Measurements from ENCODE around the gene HBE1.
"Not testable (repeated sequence)": the region's sequence is repeated elsewhere in the genome, so short reads cannot be mapped to it uniquely, and the experiment has no call there.

The HBE1 gene

DNA sequence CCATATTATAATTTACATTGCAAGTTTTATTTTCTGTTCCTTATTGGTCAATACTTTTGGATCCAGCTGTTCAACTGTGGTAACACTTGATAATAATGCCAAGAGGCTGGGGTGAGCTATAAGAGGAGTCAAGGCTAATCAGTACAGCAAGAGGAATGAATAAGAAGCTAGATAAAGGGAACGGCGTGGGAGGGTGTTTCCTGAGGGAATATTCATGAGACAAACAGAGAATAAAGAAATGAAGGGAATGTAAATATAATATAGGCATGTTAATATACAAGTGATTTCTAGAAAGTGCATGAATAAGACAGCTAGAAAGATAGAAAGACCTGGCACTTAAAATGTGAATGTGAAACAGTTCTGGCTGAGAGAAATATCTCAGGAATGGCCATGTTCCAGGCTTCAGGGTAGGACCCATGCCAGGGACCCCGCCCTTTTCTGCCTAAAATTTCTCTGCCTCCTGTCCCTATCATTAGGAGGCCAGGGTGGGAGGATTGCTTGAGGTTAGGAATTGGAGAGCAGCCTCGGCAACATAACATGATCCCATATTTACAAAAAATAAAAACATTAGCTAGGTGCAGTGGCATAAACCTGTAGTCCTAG, 28.1 kb upstream of the HBE1 start:
- 100% methylated on average over 2 of the region's 4 CpGs for WGBS (ENCODE audit: insufficient coverage, insufficient read length)
- no peaks in the 10 kb centered on the region for H3K4me1 ChIP-seq (ENCODE audit: control insufficient read depth, insufficient read depth, low read length)
- no peaks in the 10 kb centered on the region for H3K36me3 ChIP-seq (ENCODE audit: control insufficient read depth, insufficient read depth, low read length)
- no peak for DNase-seq (ENCODE audit: low read depth, low spot score)
- H3K27ac ChIP-seq (ENCODE audit: low read length): no peak overlapping the region
- H3K27me3 ChIP-seq (ENCODE audit: control insufficient read depth, insufficient read depth, low read length): no peaks in the 10 kb centered on the region
- no peaks in the 10 kb centered on the region for H3K9me3 ChIP-seq (ENCODE audit: control insufficient read depth, insufficient read depth, low read length)
- H3K4me3 ChIP-seq (ENCODE audit: low read length): no peak overlapping the region

DNA sequence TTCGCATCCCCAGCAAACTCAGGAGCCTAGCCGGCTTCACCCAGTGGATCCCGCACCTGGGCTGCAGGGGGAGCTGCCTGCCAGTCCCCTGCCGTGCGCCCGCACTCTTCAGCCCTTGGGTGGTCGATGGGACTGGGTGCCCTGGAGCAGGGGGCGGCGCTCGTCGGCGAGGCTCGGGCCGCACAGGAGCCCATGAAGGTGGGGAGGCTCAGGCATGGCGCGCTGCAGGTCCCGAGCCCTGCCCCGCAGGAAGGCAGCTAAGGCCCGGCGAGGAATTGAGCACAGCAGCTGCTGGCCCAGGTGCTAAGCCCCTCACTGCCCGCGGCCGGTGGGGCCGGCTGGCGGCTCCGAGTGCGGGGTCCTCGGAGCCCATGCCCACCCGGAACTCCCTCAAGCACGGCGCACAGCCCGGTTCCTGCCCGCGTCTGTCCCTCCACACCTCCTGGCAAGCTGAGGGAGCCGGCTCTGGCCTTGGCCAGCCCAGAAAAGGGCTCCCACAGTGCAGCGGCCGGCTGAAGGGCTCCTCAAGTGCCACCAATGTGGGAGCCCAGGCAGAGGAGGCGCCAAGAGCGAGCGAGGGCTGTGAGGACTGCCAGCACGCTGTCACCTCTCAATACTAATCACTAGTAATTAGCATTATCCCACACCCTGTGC, 24.7 kb upstream of the HBE1 start:
- H3K27ac ChIP-seq (ENCODE audit: low read length); H3K27me3 ChIP-seq (ENCODE audit: control insufficient read depth, insufficient read depth, low read length); H3K36me3 ChIP-seq (ENCODE audit: control insufficient read depth, insufficient read depth, low read length); H3K9me3 ChIP-seq (ENCODE audit: control insufficient read depth, insufficient read depth, low read length); H3K4me1 ChIP-seq (ENCODE audit: control insufficient read depth, insufficient read depth, low read length); H3K4me3 ChIP-seq (ENCODE audit: low read length); DNase-seq (ENCODE audit: low read depth, low spot score): not testable (repeated sequence)
- WGBS (ENCODE audit: insufficient coverage, insufficient read length): no CpG with 5 or more reads among the region's 41 CpGs

- no peak overlapping the region for H3K4me3 ChIP-seq (ENCODE audit: low read length)
- WGBS (ENCODE audit: insufficient coverage, insufficient read length): no CpG with 5 or more reads among the region's 8 CpGs
- H3K27ac ChIP-seq (ENCODE audit: low read length): no peak overlapping the region
- no peaks in the 10 kb centered on the region for H3K4me1 ChIP-seq (ENCODE audit: control insufficient read depth, insufficient read depth, low read length)
- H3K27me3 ChIP-seq (ENCODE audit: control insufficient read depth, insufficient read depth, low read length): no peaks in the 10 kb centered on the region
- no peak for DNase-seq (ENCODE audit: low read depth, low spot score)
- H3K36me3 ChIP-seq (ENCODE audit: control insufficient read depth, insufficient read depth, low read length): no peaks in the 10 kb centered on the region
- H3K9me3 ChIP-seq (ENCODE audit: control insufficient read depth, insufficient read depth, low read length): no peaks in the 10 kb centered on the region
Observed at GRCh38 chr11:5293028-5293427, 23.3 kb upstream of the HBE1 start.

- peak; percentile 18 for DNase-seq (ENCODE audit: low read depth, low spot score)
- Histone ChIP-seq H3K27ac (ENCODE audit: low read length) (no peak overlapping the region), H3K4me3 (ENCODE audit: low read length) (no peak overlapping the region), H3K27me3 (ENCODE audit: control insufficient read depth, insufficient read depth, low read length) (no peaks in the 10 kb centered on the region), H3K4me1 (ENCODE audit: control insufficient read depth, insufficient read depth, low read length) (no peaks in the 10 kb centered on the region), H3K36me3 (ENCODE audit: control insufficient read depth, insufficient read depth, low read length) (no peaks in the 10 kb centered on the region), H3K9me3 (ENCODE audit: control insufficient read depth, insufficient read depth, low read length) (no peaks in the 10 kb centered on the region)
- no CpG with 5 or more reads among the region's 1 CpG for WGBS (ENCODE audit: insufficient coverage, insufficient read length)
Observed at GRCh38 chr11:5291207-5291838, 21.6 kb upstream of the HBE1 start.

GRCh38 chr11:5290106-5290505, 20.4 kb upstream of the HBE1 start:
- no CpG with 5 or more reads among the region's 1 CpG for WGBS (ENCODE audit: insufficient coverage, insufficient read length)
- Histone ChIP-seq H3K9me3 (ENCODE audit: control insufficient read depth, insufficient read depth, low read length) (no peaks in the 10 kb centered on the region), H3K27me3 (ENCODE audit: control insufficient read depth, insufficient read depth, low read length) (no peaks in the 10 kb centered on the region), H3K4me1 (ENCODE audit: control insufficient read depth, insufficient read depth, low read length) (no peaks in the 10 kb centered on the region), H3K4me3 (ENCODE audit: low read length) (no peak overlapping the region), H3K27ac (ENCODE audit: low read length) (no peak overlapping the region), H3K36me3 (ENCODE audit: control insufficient read depth, insufficient read depth, low read length) (no peaks in the 10 kb centered on the region)
- DNase-seq (ENCODE audit: low read depth, low spot score): no peak

GRCh38 chr11:5289696-5290095, 20.0 kb upstream of the HBE1 start:
- Histone ChIP-seq H3K27ac (ENCODE audit: low read length) (no peak overlapping the region), H3K36me3 (ENCODE audit: control insufficient read depth, insufficient read depth, low read length) (no peaks in the 10 kb centered on the region), H3K27me3 (ENCODE audit: control insufficient read depth, insufficient read depth, low read length) (no peaks in the 10 kb centered on the region), H3K9me3 (ENCODE audit: control insufficient read depth, insufficient read depth, low read length) (no peaks in the 10 kb centered on the region), H3K4me3 (ENCODE audit: low read length) (no peak overlapping the region), H3K4me1 (ENCODE audit: control insufficient read depth, insufficient read depth, low read length) (no peaks in the 10 kb centered on the region)
- DNase-seq (ENCODE audit: low read depth, low spot score): no peak

DNA sequence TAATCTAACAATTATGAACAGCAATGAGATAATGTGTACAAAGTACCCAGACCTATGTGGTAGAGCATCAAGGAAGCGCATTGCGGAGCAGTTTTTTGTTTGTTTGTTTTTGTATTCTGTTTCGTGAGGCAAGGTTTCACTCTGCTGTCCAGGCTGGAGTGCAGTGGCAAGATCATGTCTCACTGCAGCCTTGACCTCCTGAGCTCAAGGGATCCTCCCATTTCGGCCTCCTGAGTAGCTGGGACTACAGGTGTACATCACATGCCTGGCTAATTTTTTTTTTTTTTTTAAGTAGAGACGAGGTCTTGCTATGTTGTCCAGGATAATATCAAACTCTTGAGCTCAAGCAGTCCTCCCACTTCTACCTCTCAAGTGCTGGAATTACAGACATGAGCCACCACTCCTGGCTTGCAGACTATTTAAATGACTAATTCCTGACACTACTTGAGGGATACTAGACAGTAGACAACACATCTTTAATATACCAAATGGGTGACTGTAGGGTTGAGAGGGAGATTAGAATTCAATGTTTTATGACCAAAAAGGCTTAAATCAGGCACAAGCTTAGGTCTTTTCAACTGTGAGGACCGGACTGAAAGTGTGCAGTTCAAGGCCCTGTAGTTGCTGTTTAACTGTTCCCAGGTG, 19.3 kb upstream of the HBE1 start:
- Histone ChIP-seq H3K4me1 (ENCODE audit: control insufficient read depth, insufficient read depth, low read length) (no peaks in the 10 kb centered on the region), H3K27me3 (ENCODE audit: control insufficient read depth, insufficient read depth, low read length) (no peaks in the 10 kb centered on the region), H3K27ac (ENCODE audit: low read length) (no peak overlapping the region), H3K4me3 (ENCODE audit: low read length) (no peak overlapping the region), H3K36me3 (ENCODE audit: control insufficient read depth, insufficient read depth, low read length) (no peaks in the 10 kb centered on the region), H3K9me3 (ENCODE audit: control insufficient read depth, insufficient read depth, low read length) (no peaks in the 10 kb centered on the region)
- DNase-seq (ENCODE audit: low read depth, low spot score): no peak
- no CpG with 5 or more reads among the region's 6 CpGs for WGBS (ENCODE audit: insufficient coverage, insufficient read length)

GRCh38 chr11:5288108-5288905, 18.6 kb upstream of the HBE1 start:
- no peaks in the 10 kb centered on the region for H3K36me3 ChIP-seq (ENCODE audit: control insufficient read depth, insufficient read depth, low read length)
- H3K4me3 ChIP-seq (ENCODE audit: low read length): no peak overlapping the region
- no peaks in the 10 kb centered on the region for H3K27me3 ChIP-seq (ENCODE audit: control insufficient read depth, insufficient read depth, low read length)
- no CpG with 5 or more reads among the region's 7 CpGs for WGBS (ENCODE audit: insufficient coverage, insufficient read length)
- H3K4me1 ChIP-seq (ENCODE audit: control insufficient read depth, insufficient read depth, low read length): no peaks in the 10 kb centered on the region
- no peak overlapping the region for H3K27ac ChIP-seq (ENCODE audit: low read length)
- no peak for DNase-seq (ENCODE audit: low read depth, low spot score)
- H3K9me3 ChIP-seq (ENCODE audit: control insufficient read depth, insufficient read depth, low read length): no peaks in the 10 kb centered on the region

GRCh38 chr11:5286901-5287300, 17.2 kb upstream of the HBE1 start:
- no peaks in the 10 kb centered on the region for H3K36me3 ChIP-seq (ENCODE audit: control insufficient read depth, insufficient read depth, low read length)
- no CpG with 5 or more reads among the region's 3 CpGs for WGBS (ENCODE audit: insufficient coverage, insufficient read length)
- H3K4me3 ChIP-seq (ENCODE audit: low read length): no peak overlapping the region
- no peaks in the 10 kb centered on the region for H3K27me3 ChIP-seq (ENCODE audit: control insufficient read depth, insufficient read depth, low read length)
- H3K9me3 ChIP-seq (ENCODE audit: control insufficient read depth, insufficient read depth, low read length): no peaks in the 10 kb centered on the region
- DNase-seq (ENCODE audit: low read depth, low spot score): no peak
- no peaks in the 10 kb centered on the region for H3K4me1 ChIP-seq (ENCODE audit: control insufficient read depth, insufficient read depth, low read length)
- no peak overlapping the region for H3K27ac ChIP-seq (ENCODE audit: low read length)

- no peaks in the 10 kb centered on the region for H3K9me3 ChIP-seq (ENCODE audit: control insufficient read depth, insufficient read depth, low read length)
- no peak overlapping the region for H3K4me3 ChIP-seq (ENCODE audit: low read length)
- no peaks in the 10 kb centered on the region for H3K4me1 ChIP-seq (ENCODE audit: control insufficient read depth, insufficient read depth, low read length)
- no peak overlapping the region for H3K27ac ChIP-seq (ENCODE audit: low read length)
- WGBS (ENCODE audit: insufficient coverage, insufficient read length): no CpG with 5 or more reads among the region's 1 CpG
- no peak for DNase-seq (ENCODE audit: low read depth, low spot score)
- H3K27me3 ChIP-seq (ENCODE audit: control insufficient read depth, insufficient read depth, low read length): no peaks in the 10 kb centered on the region
- no peaks in the 10 kb centered on the region for H3K36me3 ChIP-seq (ENCODE audit: control insufficient read depth, insufficient read depth, low read length)
Observed at GRCh38 chr11:5286351-5286750, 16.6 kb upstream of the HBE1 start.
